ENCODE results near the gene UNC45A. TPM values are rescaled to one million over a fixed set of nuclear protein-coding genes. Genes with fewer than 3 reads are reported as not detected.

The UNC45A gene
- polyA plus RNA-seq, 1 donor (not counting 4 experiments of a cell fraction or from before 2014, with no cell fraction given): 63.1 TPM

DNA sequence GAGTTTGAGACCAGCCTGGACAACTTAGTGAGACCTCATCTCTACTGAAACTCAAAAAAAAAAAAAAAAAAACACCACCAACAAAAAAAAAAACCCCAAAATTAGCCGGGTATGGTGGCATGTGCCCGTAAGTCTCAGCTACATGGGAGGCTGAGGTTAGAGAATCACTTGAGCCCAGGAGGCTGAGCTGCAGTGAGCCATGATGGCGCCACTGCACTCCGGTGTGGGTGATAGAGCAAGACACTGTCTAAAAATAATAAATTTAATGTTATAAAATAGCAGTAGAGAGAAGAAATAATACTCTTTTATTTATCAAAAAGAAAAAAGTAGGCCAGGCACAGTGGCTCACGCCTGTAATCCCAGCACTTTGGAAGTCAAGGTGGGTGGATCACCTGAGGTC, 37.0 kb downstream of the UNC45A start:
- FAIRE-seq: no peak
- no peak for DNase-seq (ENCODE audit: low read depth, low spot score)
- Histone ChIP-seq H3K4me3 (ENCODE audit: control insufficient read depth in 2 of 3, extremely low read depth in 1 of 3, insufficient read depth in 2 of 3, low read depth in 1 of 3, low read length in 3 of 3) (no peak overlapping the region), H3K36me3 (ENCODE audit: control insufficient read depth in 2 of 2, extremely low read depth in 1 of 2, insufficient read depth in 2 of 2, low read length in 2 of 2) (peaks cover 5 to 33% of the 10 kb centered on the region in 2 experiments), H3K9me1 (ENCODE audit: control insufficient read depth, extremely low read depth, insufficient read depth, low read length) (no peaks in the 10 kb centered on the region), H3K9ac (ENCODE audit: control insufficient read depth, extremely low read depth, insufficient read depth, low read length) (no peak overlapping the region), H3K4me1 (ENCODE audit: control insufficient read depth, extremely low read depth, insufficient read depth, low read length) (peaks cover 10% of the 10 kb centered on the region), H3K4me2 (ENCODE audit: control insufficient read depth, extremely low read depth, insufficient read depth, low read depth, low read length) (no peak overlapping the region), H3K79me2 (ENCODE audit: control insufficient read depth, insufficient read depth, low read length) (no peaks in the 10 kb centered on the region), H4K20me1 (ENCODE audit: control insufficient read depth, extremely low read depth, insufficient read depth, low read length) (peaks cover 3% of the 10 kb centered on the region), H3K9me3 (ENCODE audit: control insufficient read depth, low read depth, low read length) (no peaks in the 10 kb centered on the region), H3K27ac (ENCODE audit: control insufficient read depth, insufficient read depth, low read length) (no peak overlapping the region), H3K27me3 (ENCODE audit: control insufficient read depth, extremely low read depth, insufficient read depth, low read length) (no peaks in the 10 kb centered on the region), H2AFZ (ENCODE audit: control insufficient read depth, low read length) (no peak overlapping the region)
- TF ChIP-seq EZH2 (IDR thresholded peaks at IDR 0.05; ENCODE audit: low read length) (no peak), CTCF (optimal IDR thresholded peaks at IDR 0.05 in 1 of 3, IDR thresholded peaks at IDR 0.05 in 1 of 3, conservative IDR thresholded peaks at IDR 0.05 in 1 of 3; ENCODE audit: extremely low read depth in 1 of 3, insufficient read depth in 2 of 3, low read length in 3 of 3) (no peak)
- dilution Hi-C loops (cut with MboI; ENCODE audit: extremely low pct_ligation_motif_present, low sequenced_read_pairs): no loop called here

DNA sequence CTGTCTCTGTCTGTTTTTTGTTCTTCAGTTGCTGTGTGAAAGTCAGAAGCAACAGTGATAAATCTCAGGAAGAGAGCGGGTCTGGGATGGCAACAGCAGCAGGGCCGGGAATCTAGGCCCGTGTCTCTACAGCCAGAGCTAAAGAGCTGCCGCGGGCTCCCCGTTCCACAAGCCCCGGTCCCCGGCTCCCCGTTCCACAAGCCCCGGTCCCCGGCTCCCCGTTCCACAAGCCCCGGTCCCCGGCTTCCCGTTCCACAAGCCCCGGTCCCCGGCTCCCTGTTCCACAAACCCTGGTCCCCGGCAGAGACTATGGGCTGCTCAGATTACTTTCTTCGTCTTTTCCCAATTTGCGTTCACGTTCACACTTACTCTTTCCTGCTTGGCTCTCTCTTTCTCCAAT, 39.1 kb downstream of the UNC45A start:
- no peak overlapping the region for H3K4me2 ChIP-seq (ENCODE audit: control insufficient read depth, extremely low read depth, insufficient read depth, low read depth, low read length)
- FAIRE-seq: no peak
- no peaks in the 10 kb centered on the region for H3K27me3 ChIP-seq (ENCODE audit: control insufficient read depth, extremely low read depth, insufficient read depth, low read length)
- no peak overlapping the region for H2AFZ ChIP-seq (ENCODE audit: control insufficient read depth, low read length)
- H3K9me3 ChIP-seq (ENCODE audit: control insufficient read depth, low read depth, low read length): no peaks in the 10 kb centered on the region
- no peak for DNase-seq (ENCODE audit: low read depth, low spot score)
- dilution Hi-C loops (cut with MboI; ENCODE audit: extremely low pct_ligation_motif_present, low sequenced_read_pairs): no loop called here
- TF ChIP-seq EZH2 (IDR thresholded peaks at IDR 0.05; ENCODE audit: low read length) (no peak), CTCF (optimal IDR thresholded peaks at IDR 0.05 in 1 of 3, IDR thresholded peaks at IDR 0.05 in 1 of 3, conservative IDR thresholded peaks at IDR 0.05 in 1 of 3; ENCODE audit: extremely low read depth in 1 of 3, insufficient read depth in 2 of 3, low read length in 3 of 3) (no peak)
- no peaks in the 10 kb centered on the region for H3K9me1 ChIP-seq (ENCODE audit: control insufficient read depth, extremely low read depth, insufficient read depth, low read length)
- H3K9ac ChIP-seq (ENCODE audit: control insufficient read depth, extremely low read depth, insufficient read depth, low read length): no peak overlapping the region
- H3K79me2 ChIP-seq (ENCODE audit: control insufficient read depth, insufficient read depth, low read length): no peaks in the 10 kb centered on the region
- H3K27ac ChIP-seq (ENCODE audit: control insufficient read depth, insufficient read depth, low read length): no peak overlapping the region
- H4K20me1 ChIP-seq (ENCODE audit: control insufficient read depth, extremely low read depth, insufficient read depth, low read length): no peaks in the 10 kb centered on the region
- H3K4me3 ChIP-seq (ENCODE audit: control insufficient read depth in 2 of 3, extremely low read depth in 1 of 3, insufficient read depth in 2 of 3, low read depth in 1 of 3, low read length in 3 of 3): no peak overlapping the region
- peaks cover 5 to 26% of the 10 kb centered on the region in 2 experiments for H3K36me3 ChIP-seq (ENCODE audit: control insufficient read depth in 2 of 2, extremely low read depth in 1 of 2, insufficient read depth in 2 of 2, low read length in 2 of 2)
- H3K4me1 ChIP-seq (ENCODE audit: control insufficient read depth, extremely low read depth, insufficient read depth, low read length): no peaks in the 10 kb centered on the region

Measured in keratinocyte (primary cell).